Measurements from ENCODE around the gene TMEM132C.

Gene TMEM132C

GRCh38 chr12:128336204-128337070 lies 69.5 kb downstream of the TMEM132C start:
- no peak for TF ChIP-seq POLR2AphosphoS5 (IDR thresholded peaks at IDR 0.05; ENCODE audit: low read depth, low read length)
- no peak for TF ChIP-seq SIN3A (IDR thresholded peaks at IDR 0.05; ENCODE audit: borderline replicate concordance, insufficient read depth, low read length)
- TF ChIP-seq FOXP2 (optimal IDR thresholded peaks at IDR 0.05; ENCODE audit: borderline replicate concordance, extremely low read depth, extremely low read length, insufficient read depth): no peak
- TF ChIP-seq REST (IDR thresholded peaks at IDR 0.05; ENCODE audit: insufficient read depth in 1 of 2, low read depth in 2 of 2, low read length in 2 of 2): no peak
- TF ChIP-seq TAF1 (IDR thresholded peaks at IDR 0.05; ENCODE audit: borderline replicate concordance, insufficient read depth, low read length): no peak

GRCh38 chr12:128337071-128337345 lies 70.0 kb downstream of the TMEM132C start:
- TF ChIP-seq REST (IDR thresholded peaks at IDR 0.05; ENCODE audit: insufficient read depth in 1 of 2, low read depth in 2 of 2, low read length in 2 of 2) (no peak), FOXP2 (optimal IDR thresholded peaks at IDR 0.05; ENCODE audit: borderline replicate concordance, extremely low read depth, extremely low read length, insufficient read depth) (no peak), SIN3A (IDR thresholded peaks at IDR 0.05; ENCODE audit: borderline replicate concordance, insufficient read depth, low read length) (no peak), TAF1 (IDR thresholded peaks at IDR 0.05; ENCODE audit: borderline replicate concordance, insufficient read depth, low read length) (no peak), POLR2AphosphoS5 (IDR thresholded peaks at IDR 0.05; ENCODE audit: low read depth, low read length) (no peak)

- no peak for TF ChIP-seq FOXP2 (optimal IDR thresholded peaks at IDR 0.05; ENCODE audit: borderline replicate concordance, extremely low read depth, extremely low read length, insufficient read depth)
- no peak for TF ChIP-seq TAF1 (IDR thresholded peaks at IDR 0.05; ENCODE audit: borderline replicate concordance, insufficient read depth, low read length)
- no peak for TF ChIP-seq SIN3A (IDR thresholded peaks at IDR 0.05; ENCODE audit: borderline replicate concordance, insufficient read depth, low read length)
- TF ChIP-seq REST (IDR thresholded peaks at IDR 0.05; ENCODE audit: insufficient read depth in 1 of 2, low read depth in 2 of 2, low read length in 2 of 2): no peak
- TF ChIP-seq POLR2AphosphoS5 (IDR thresholded peaks at IDR 0.05; ENCODE audit: low read depth, low read length): no peak
Measured at GRCh38 chr12:128337431-128338170, 70.6 kb downstream of the TMEM132C start.

- TF ChIP-seq TAF1 (IDR thresholded peaks at IDR 0.05; ENCODE audit: borderline replicate concordance, insufficient read depth, low read length) (no peak), POLR2AphosphoS5 (IDR thresholded peaks at IDR 0.05; ENCODE audit: low read depth, low read length) (no peak), REST (IDR thresholded peaks at IDR 0.05; ENCODE audit: insufficient read depth in 1 of 2, low read depth in 2 of 2, low read length in 2 of 2) (no peak), SIN3A (IDR thresholded peaks at IDR 0.05; ENCODE audit: borderline replicate concordance, insufficient read depth, low read length) (no peak), FOXP2 (optimal IDR thresholded peaks at IDR 0.05; ENCODE audit: borderline replicate concordance, extremely low read depth, extremely low read length, insufficient read depth) (no peak)
Measured at GRCh38 chr12:128338386-128339125, 71.6 kb downstream of the TMEM132C start.
